Coronary artery (tissue), 2 donors: Measurements from ENCODE around the gene OSTN.
"Not testable (repeated sequence)": the region's sequence is repeated elsewhere in the genome, so short reads cannot be mapped to it uniquely, and the experiment has no call there.

ENCODE experiments used
- DNase-seq: peaks from one replicate; pipeline ENCODE4 v3.0.0-alpha.2; 2017; ENCODE audit warnings: low spot score
- H3K27ac ChIP-seq, 2 donors: fragments of 200-600 bp; sonication (generic); one replicate each; pipeline ENCODE4 v1.5.1; 2016 to 2019
- H3K4me3 ChIP-seq: fragments of 200-600 bp; sonication (generic); 2 replicates; pipeline ENCODE4 v1.5.1; 2016; ENCODE audit warnings: mild to moderate bottlenecking, moderate library complexity
- CTCF ChIP-seq: fragments of 200-600 bp; sonication (generic); IDR thresholded peaks from one replicate; pipeline ENCODE4 v1.5.1; 2019; ENCODE audit warnings: antibody characterized with exemption

OSTN gene

GRCh38 chr3:191169566-191169965 lies 29.5 kb upstream of the OSTN start:
- H3K27ac ChIP-seq = no peak overlapping the region
- no peak for DNase-seq
- no peak overlapping the region for H3K4me3 ChIP-seq
- TF ChIP-seq CTCF = no peak

GRCh38 chr3:191170097-191170496 lies 28.9 kb upstream of the OSTN start:
- DNase-seq = no peak
- Histone ChIP-seq H3K4me3 (no peak overlapping the region), H3K27ac (no peak overlapping the region)
- TF ChIP-seq CTCF = no peak

- no peak overlapping the region for H3K27ac ChIP-seq
- H3K4me3 ChIP-seq = no peak overlapping the region
- no peak for TF ChIP-seq CTCF
- no peak for DNase-seq
Measured at GRCh38 chr3:191175102-191175501, 23.9 kb upstream of the OSTN start.

- Histone ChIP-seq H3K4me3 (no peak overlapping the region), H3K27ac (no peak overlapping the region)
- no peak for TF ChIP-seq CTCF
- no peak for DNase-seq
Measured at GRCh38 chr3:191176038-191176785, 22.8 kb upstream of the OSTN start.

- H3K27ac ChIP-seq, DNase-seq, H3K4me3 ChIP-seq: not testable (repeated sequence)
Measured at GRCh38 chr3:191185382-191185781, 13.7 kb upstream of the OSTN start.

- DNase-seq, H3K27ac ChIP-seq, H3K4me3 ChIP-seq: not testable (repeated sequence)
Measured at GRCh38 chr3:191188246-191188645, 10.8 kb upstream of the OSTN start.

- H3K4me3 ChIP-seq, H3K27ac ChIP-seq, DNase-seq: not testable (repeated sequence)
Measured at GRCh38 chr3:191192270-191192669, 6.8 kb upstream of the OSTN start.

- no peak overlapping the region for H3K4me3 ChIP-seq
- DNase-seq = no peak
- H3K27ac ChIP-seq = no peak overlapping the region
- no peak for TF ChIP-seq CTCF
Measured at GRCh38 chr3:191192941-191193340, 6.1 kb upstream of the OSTN start.

- no peak for DNase-seq
- no peak overlapping the region for H3K4me3 ChIP-seq
- TF ChIP-seq CTCF = no peak
- H3K27ac ChIP-seq = no peak overlapping the region
Measured at GRCh38 chr3:191197761-191198306, 1.2 kb upstream of the OSTN start.
